Muscle of leg (tissue), 11 donors: ENCODE data around the gene A2ML1. TPM values are rescaled to one million over a fixed set of nuclear protein-coding genes. Genes with fewer than 3 reads are reported as not detected.
"Not testable (repeated sequence)": the region's sequence is repeated elsewhere in the genome, so short reads cannot be mapped to it uniquely, and the experiment has no call there.

Experiments used
- DNase-seq: peaks from one replicate; pipeline ENCODE4 v3.0.0; 2013
- H3K27ac ChIP-seq: one replicate; pipeline ENCODE4 v1.5.1; 2013; ENCODE audit warnings: mild to moderate bottlenecking, low read length, control low read depth
- H3K27me3 ChIP-seq: one replicate; pipeline ENCODE4 v1.6.1; 2013; ENCODE audit warnings: low read length; ENCODE audit not compliant: control insufficient read depth, insufficient read depth
- H3K36me3 ChIP-seq: one replicate; pipeline ENCODE4 v1.6.1; 2013; ENCODE audit warnings: low read length; ENCODE audit not compliant: control insufficient read depth, insufficient read depth
- H3K4me1 ChIP-seq: one replicate; pipeline ENCODE4 v1.6.1; 2013; ENCODE audit warnings: low read length; ENCODE audit not compliant: control insufficient read depth, insufficient read depth
- H3K4me3 ChIP-seq: one replicate; pipeline ENCODE4 v1.5.1; 2013; ENCODE audit warnings: low read length, control low read depth
- H3K9me3 ChIP-seq: replicated peaks from 2 replicates; pipeline ENCODE4 v1.6.1; 2013; ENCODE audit warnings: low read depth, low read length; ENCODE audit not compliant: control insufficient read depth
- WGBS: methylation state at CpG from one replicate; pipeline ENCODE4 v1.1.5; 2013; ENCODE audit warnings: missing lambda C conversion rate; ENCODE audit not compliant: insufficient coverage; 5-methylcytosine and 5-hydroxymethylcytosine counted together
- polyA plus RNA-seq, 8 donors: library from polyadenylated mRNA; unstranded; fragments of 120-200 nt; gene quantifications; one replicate each; pipeline versions ENCODE4 v1.2.1 to v1.2.3, GENCODE V29; 2013; ENCODE audit warnings: inconsistent platforms in 1 of 8, low replicate concordance in 1 of 8; ENCODE audit not compliant: insufficient read length in 8 of 8, insufficient read depth in 1 of 8
- total RNA-seq: library from RNA; stranded (reverse); fragments of 120-200 nt; gene quantifications from one replicate; pipeline ENCODE4 v1.2.4, GENCODE V29; 2013

A2ML1 gene
- total and polyA plus RNA-seq, 9 donors = 0.02 to 6.5 (median 0.33) TPM; not detected in 2

- no peaks in the 10 kb centered on the region for H3K4me1 ChIP-seq
- DNase-seq = no peak
- H3K36me3 ChIP-seq = no peaks in the 10 kb centered on the region
- no peak overlapping the region for H3K27ac ChIP-seq
- WGBS = no CpG with 5 or more reads among the region's 3 CpGs
- H3K27me3 ChIP-seq = no peaks in the 10 kb centered on the region
- H3K4me3 ChIP-seq = no peak overlapping the region
- no peaks in the 10 kb centered on the region for H3K9me3 ChIP-seq
These were observed 5.9 kb upstream of the A2ML1 start for GRCh38 chr12:8816448-8817050.

- WGBS = no CpG with 5 or more reads among the region's 1 CpG
- no peak for DNase-seq
- H3K9me3 ChIP-seq = no peaks in the 10 kb centered on the region
- no peaks in the 10 kb centered on the region for H3K4me1 ChIP-seq
- H3K36me3 ChIP-seq = no peaks in the 10 kb centered on the region
- no peak overlapping the region for H3K4me3 ChIP-seq
- no peaks in the 10 kb centered on the region for H3K27me3 ChIP-seq
- H3K27ac ChIP-seq = no peak overlapping the region
These were observed 4.6 kb upstream of the A2ML1 start for GRCh38 chr12:8817856-8818255.

- Histone ChIP-seq H3K27ac (no peak overlapping the region), H3K4me3 (no peak overlapping the region), H3K9me3 (no peaks in the 10 kb centered on the region), H3K36me3 (no peaks in the 10 kb centered on the region), H3K27me3 (no peaks in the 10 kb centered on the region), H3K4me1 (no peaks in the 10 kb centered on the region)
- no peak for DNase-seq
- WGBS = 57% methylated on average over 1 of the region's 2 CpGs
These were observed 3.9 kb upstream of the A2ML1 start for GRCh38 chr12:8818526-8818925.

- no peaks in the 10 kb centered on the region for H3K27me3 ChIP-seq
- no peak overlapping the region for H3K27ac ChIP-seq
- H3K9me3 ChIP-seq = no peaks in the 10 kb centered on the region
- 21% methylated on average over 2 of the region's 5 CpGs for WGBS
- H3K4me1 ChIP-seq = no peaks in the 10 kb centered on the region
- H3K36me3 ChIP-seq = no peaks in the 10 kb centered on the region
- DNase-seq = no peak
- no peak overlapping the region for H3K4me3 ChIP-seq
These were observed 2.8 kb upstream of the A2ML1 start for GRCh38 chr12:8819666-8819980.

- DNase-seq, H3K27ac ChIP-seq, H3K27me3 ChIP-seq, H3K4me3 ChIP-seq, H3K4me1 ChIP-seq, H3K36me3 ChIP-seq, H3K9me3 ChIP-seq: not testable (repeated sequence)
- 92% methylated on average over 7 of the region's 8 CpGs for WGBS
These were observed 1.6 kb upstream of the A2ML1 start for GRCh38 chr12:8820676-8821407.

GRCh38 chr12:8821591-8821990, 830 bp upstream of the A2ML1 start:
- H3K27me3 ChIP-seq = no peaks in the 10 kb centered on the region
- DNase-seq = no peak
- no CpG with 5 or more reads among the region's 3 CpGs for WGBS
- H3K27ac ChIP-seq = no peak overlapping the region
- H3K9me3 ChIP-seq = peaks cover 2% of the 10 kb centered on the region
- H3K36me3 ChIP-seq = no peaks in the 10 kb centered on the region
- no peak overlapping the region for H3K4me3 ChIP-seq
- no peaks in the 10 kb centered on the region for H3K4me1 ChIP-seq

- H3K4me1 ChIP-seq = no peaks in the 10 kb centered on the region
- DNase-seq = peak; percentile 27
- no peak overlapping the region for H3K27ac ChIP-seq
- 49% methylated on average over 3 of the region's 8 CpGs for WGBS
- H3K27me3 ChIP-seq = no peaks in the 10 kb centered on the region
- H3K4me3 ChIP-seq = no peak overlapping the region
- peaks cover 2% of the 10 kb centered on the region for H3K9me3 ChIP-seq
- H3K36me3 ChIP-seq = no peaks in the 10 kb centered on the region
These were observed 1.3 kb downstream of the A2ML1 start for GRCh38 chr12:8823565-8824300.

GRCh38 chr12:8827551-8828256, 5.3 kb downstream of the A2ML1 start:
- H3K36me3 ChIP-seq = no peaks in the 10 kb centered on the region
- H3K27me3 ChIP-seq = no peaks in the 10 kb centered on the region
- WGBS = 81% methylated on average over 2 of the region's 4 CpGs
- H3K4me1 ChIP-seq = no peaks in the 10 kb centered on the region
- no peak overlapping the region for H3K27ac ChIP-seq
- DNase-seq = no peak
- H3K9me3 ChIP-seq = peaks cover 2% of the 10 kb centered on the region
- no peak overlapping the region for H3K4me3 ChIP-seq

- WGBS = 75% methylated on average over 5 of the region's 9 CpGs
- Histone ChIP-seq H3K4me3 (no peak overlapping the region), H3K4me1 (no peaks in the 10 kb centered on the region), H3K36me3 (no peaks in the 10 kb centered on the region), H3K27ac (no peak overlapping the region), H3K9me3 (peaks cover 2% of the 10 kb centered on the region), H3K27me3 (no peaks in the 10 kb centered on the region)
- no peak for DNase-seq
These were observed 6.1 kb downstream of the A2ML1 start for GRCh38 chr12:8828257-8829124.
